ENCODE data around the gene THEMIS. TPM values are rescaled to one million over a fixed set of nuclear protein-coding genes. Genes with fewer than 3 reads are reported as not detected.
A peak's percentile ranks its signal among the peaks of the same experiment; 100 is the strongest.

The THEMIS gene
- total and polyA plus RNA-seq, 2 of the 4 experiments (the other 2 are of a cell fraction) = not detected

DNA sequence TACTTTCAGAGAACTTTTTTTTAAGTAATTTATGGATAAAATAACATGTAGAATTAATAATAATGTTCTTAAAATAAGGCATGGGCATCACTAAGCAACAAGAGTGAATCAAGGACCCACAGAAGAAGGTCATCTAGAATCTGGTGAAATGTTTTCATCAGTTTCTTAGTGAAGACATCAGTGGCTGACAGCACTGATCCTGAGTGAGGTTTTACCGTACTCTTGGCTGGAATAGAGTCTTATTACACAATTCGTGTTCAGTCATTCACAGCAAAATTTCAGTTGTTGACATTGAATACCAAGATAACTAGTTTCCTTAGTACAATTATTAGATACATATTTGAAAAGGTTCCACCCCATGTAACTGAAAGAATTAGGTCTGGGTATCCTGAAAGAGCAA is 183.5 kb downstream of the THEMIS start:
- no peak for ATAC-seq (ENCODE audit: low read depth)
- no peaks in the 10 kb centered on the region for H3K79me1 ChIP-seq (ENCODE audit: low read depth in 1 of 2, low read length in 2 of 2)
- H3K9me3 ChIP-seq (ENCODE audit: control insufficient read depth, insufficient read depth, low read length) = no peaks in the 10 kb centered on the region
- no peak overlapping the region for H2AK5ac ChIP-seq (ENCODE audit: low read depth, low read length)
- no peak overlapping the region for H2AFZ ChIP-seq (replicated peaks; ENCODE audit: low read length, poor library complexity)
- no peak overlapping the region for H2BK15ac ChIP-seq (ENCODE audit: low read depth, low read length)
- dilution Hi-C loops (cut with HindIII; ENCODE audit: low sequenced_read_pairs, unreplicated experiment) = no loop called here
- H2AK9ac ChIP-seq (replicated peaks; ENCODE audit: low read depth, low read length, poor library complexity) = no peak overlapping the region
- no peak overlapping the region for H3K56ac ChIP-seq (ENCODE audit: extremely low read depth, insufficient read depth, low read length)
- no peak for DNase-seq
- POLR2A ChIA-PET (ENCODE audit: unreplicated experiment) = no interaction called here
- H3K23ac ChIP-seq (ENCODE audit: low read depth, low read length) = no peak overlapping the region
- H4K20me1 ChIP-seq (ENCODE audit: insufficient read depth, low read length) = no peaks in the 10 kb centered on the region
- WGBS, 2 experiments (ENCODE audit: extremely low coverage in 2 of 2, insufficient read length in 1 of 2) = no CpG with 5 or more reads among the region's 2 CpGs
- H3K27ac ChIP-seq (ENCODE audit: insufficient read depth, low read length) = no peak overlapping the region
- no peak overlapping the region for H2BK20ac ChIP-seq (ENCODE audit: low read depth, low read length)
- no peak overlapping the region for H2BK120ac ChIP-seq (ENCODE audit: low read depth, low read length)
- no peak overlapping the region for H4K91ac ChIP-seq (ENCODE audit: insufficient read depth, low read depth, low read length)
- peaks cover 3% of the 10 kb centered on the region for H3K27me3 ChIP-seq (ENCODE audit: control insufficient read depth, insufficient read depth, low read length)
- BruUV-seq (replicated peaks) = no TSS peak
- TF ChIP-seq RAD21 (IDR thresholded peaks at IDR 0.05; ENCODE audit: low read length) = no peak
- TF ChIP-seq CEBPB (IDR thresholded peaks at IDR 0.05; ENCODE audit: low read depth, low read length) = 0 out of 2 replicates have a peak, but pooled peaks have one; percentile 12
- intact Hi-C loops (cut with micrococcal nuclease) = no loop called here
- no peak overlapping the region for H4K5ac ChIP-seq (ENCODE audit: low read depth, low read length)
- H3K9ac ChIP-seq (ENCODE audit: low read depth, low read length) = no peak overlapping the region
- no peak overlapping the region for H3K4ac ChIP-seq (ENCODE audit: low read depth, low read length)
- H3K36me3 ChIP-seq (ENCODE audit: control insufficient read depth, insufficient read depth, low read length) = no peaks in the 10 kb centered on the region
- no peak overlapping the region for H3K4me3 ChIP-seq (ENCODE audit: insufficient read depth, low read depth, low read length)
- no peak overlapping the region for H2BK5ac ChIP-seq (ENCODE audit: low read depth, low read length, poor library complexity, severe bottlenecking)
- no peaks in the 10 kb centered on the region for H3K9me1 ChIP-seq (ENCODE audit: insufficient read depth, low read length)
- no peak overlapping the region for H3K18ac ChIP-seq (ENCODE audit: low read depth, low read length)
- no peak overlapping the region for H3K4me2 ChIP-seq (ENCODE audit: low read depth, low read length)
- CTCF ChIA-PET = no interaction called here
- H4K8ac ChIP-seq (ENCODE audit: low read depth in 2 of 2, low read length in 2 of 2) = no peak overlapping the region
- H3K14ac ChIP-seq (replicated peaks; ENCODE audit: low read depth, low read length) = no peak overlapping the region
- in situ Hi-C loops (cut with MboI; ENCODE audit: low sequenced_read_pairs) = no loop called here
- H3K4me1 ChIP-seq (ENCODE audit: control insufficient read depth, insufficient read depth, low read length) = no peaks in the 10 kb centered on the region

Measured in IMR-90 (cell line).